Endothelial cell of umbilical vein (primary cell): Measurements from ENCODE around the gene SPATA45.

Source experiments
- EZH2 ChIP-seq: IDR thresholded peaks from 2 replicates; pipeline ENCODE4 v1.6.1; 2012; ENCODE audit warnings: borderline replicate concordance, low read depth, mild to moderate bottlenecking, moderate library complexity, low read length, inconsistent platforms; ENCODE audit not compliant: severe bottlenecking
- JUN ChIP-seq: IDR thresholded peaks from 2 replicates; pipeline ENCODE4 v1.6.1; 2011; ENCODE audit warnings: borderline replicate concordance, low read depth; ENCODE audit not compliant: insufficient read length, insufficient read depth
- TF ChIP-seq, protein P1 (sequence below), 2 donors: IDR thresholded peaks; 1 replicate in 1 of 2; 2 replicates in 1 of 2; pipeline ENCODE4 v1.5.1; 2011; ENCODE audit warnings: low read length in 2 of 2, mild to moderate bottlenecking in 2 of 2, moderate library complexity in 2 of 2, control low read depth in 1 of 2, inconsistent platforms in 1 of 2, low read depth in 1 of 2; ENCODE audit not compliant: insufficient read depth in 1 of 2; ENCODE audit errors: extremely low read depth in 1 of 2

DNA sequence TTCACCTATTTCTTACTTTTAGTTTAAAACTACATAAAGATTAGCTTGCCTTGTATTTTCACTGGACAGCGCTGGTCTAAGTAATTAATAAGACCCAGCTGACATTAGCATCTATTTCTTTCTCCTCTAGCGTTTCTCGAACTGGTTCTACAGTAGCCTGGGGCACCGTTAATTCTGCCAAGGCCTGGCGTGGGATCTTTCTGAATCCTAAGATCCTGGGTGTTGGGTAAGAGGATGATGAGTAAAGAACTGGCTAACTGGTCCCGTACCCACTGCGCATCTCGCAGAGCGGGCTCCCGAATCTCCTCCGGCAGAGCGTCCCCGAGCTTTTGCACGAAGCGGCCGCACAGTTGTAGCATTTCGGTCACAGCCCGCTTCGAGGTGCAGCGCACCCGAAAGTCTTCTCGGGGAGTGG, 56.2 kb downstream of the SPATA45 start:
- TF ChIP-seq, protein P1, sequence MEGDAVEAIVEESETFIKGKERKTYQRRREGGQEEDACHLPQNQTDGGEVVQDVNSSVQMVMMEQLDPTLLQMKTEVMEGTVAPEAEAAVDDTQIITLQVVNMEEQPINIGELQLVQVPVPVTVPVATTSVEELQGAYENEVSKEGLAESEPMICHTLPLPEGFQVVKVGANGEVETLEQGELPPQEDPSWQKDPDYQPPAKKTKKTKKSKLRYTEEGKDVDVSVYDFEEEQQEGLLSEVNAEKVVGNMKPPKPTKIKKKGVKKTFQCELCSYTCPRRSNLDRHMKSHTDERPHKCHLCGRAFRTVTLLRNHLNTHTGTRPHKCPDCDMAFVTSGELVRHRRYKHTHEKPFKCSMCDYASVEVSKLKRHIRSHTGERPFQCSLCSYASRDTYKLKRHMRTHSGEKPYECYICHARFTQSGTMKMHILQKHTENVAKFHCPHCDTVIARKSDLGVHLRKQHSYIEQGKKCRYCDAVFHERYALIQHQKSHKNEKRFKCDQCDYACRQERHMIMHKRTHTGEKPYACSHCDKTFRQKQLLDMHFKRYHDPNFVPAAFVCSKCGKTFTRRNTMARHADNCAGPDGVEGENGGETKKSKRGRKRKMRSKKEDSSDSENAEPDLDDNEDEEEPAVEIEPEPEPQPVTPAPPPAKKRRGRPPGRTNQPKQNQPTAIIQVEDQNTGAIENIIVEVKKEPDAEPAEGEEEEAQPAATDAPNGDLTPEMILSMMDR (IDR thresholded peaks at IDR 0.05; ENCODE audit: extremely low read depth in 1 of 2, insufficient read depth in 1 of 2, low read depth in 1 of 2, low read length in 2 of 2): no peak
- TF ChIP-seq JUN: no peak
- TF ChIP-seq EZH2: no peak
